Progenitor cell of endocrine pancreas (in vitro differentiated cells): Measurements from ENCODE around the gene CACNA1F. TPM values are rescaled to one million over a fixed set of nuclear protein-coding genes. Genes with fewer than 3 reads are reported as not detected.

Source experiments
- DNase-seq: peaks from one replicate; pipeline ENCODE4 v3.0.0; 2021; ENCODE audit warnings: low spot score; ENCODE audit not compliant: unreplicated experiment
- H3K27ac Mint-ChIP-seq: 2 replicates; pipeline ENCODE4 v1.8.0; 2021; ENCODE audit warnings: mild to moderate bottlenecking, moderate library complexity, mixed read lengths
- H3K27me3 Mint-ChIP-seq: 2 replicates; pipeline ENCODE4 v1.8.0; 2021; ENCODE audit warnings: mixed read lengths
- H3K36me3 Mint-ChIP-seq: 2 replicates; pipeline ENCODE4 v1.8.0; 2022; ENCODE audit warnings: mixed read lengths; ENCODE audit not compliant: insufficient read depth
- H3K4me1 Mint-ChIP-seq: 2 replicates; pipeline ENCODE4 v1.8.0; 2021; ENCODE audit warnings: low read depth, mixed read lengths
- H3K4me3 Mint-ChIP-seq: 2 replicates; pipeline ENCODE4 v1.8.0; 2021; ENCODE audit warnings: low read depth, mild to moderate bottlenecking, moderate library complexity, mixed read lengths
- H3K9me3 Mint-ChIP-seq: 2 replicates; pipeline ENCODE4 v1.8.0; 2021; ENCODE audit warnings: low read depth, mixed read lengths
- total RNA-seq: library from RNA; stranded (reverse); gene quantifications from 2 replicates; pipeline ENCODE4 v1.2.1, GENCODE V29; 2021
- TF ChIP-seq, protein P1 (sequence below): fragments of 200-600 bp; sonication (generic); IDR thresholded peaks from one replicate; pipeline ENCODE4 v1.5.0; 2021; ENCODE audit warnings: antibody characterized with exemption, mild to moderate bottlenecking; ENCODE audit not compliant: unreplicated experiment

Gene CACNA1F
- total RNA-seq, 1 donor from 2014 or later, result 0.19 TPM

DNA sequence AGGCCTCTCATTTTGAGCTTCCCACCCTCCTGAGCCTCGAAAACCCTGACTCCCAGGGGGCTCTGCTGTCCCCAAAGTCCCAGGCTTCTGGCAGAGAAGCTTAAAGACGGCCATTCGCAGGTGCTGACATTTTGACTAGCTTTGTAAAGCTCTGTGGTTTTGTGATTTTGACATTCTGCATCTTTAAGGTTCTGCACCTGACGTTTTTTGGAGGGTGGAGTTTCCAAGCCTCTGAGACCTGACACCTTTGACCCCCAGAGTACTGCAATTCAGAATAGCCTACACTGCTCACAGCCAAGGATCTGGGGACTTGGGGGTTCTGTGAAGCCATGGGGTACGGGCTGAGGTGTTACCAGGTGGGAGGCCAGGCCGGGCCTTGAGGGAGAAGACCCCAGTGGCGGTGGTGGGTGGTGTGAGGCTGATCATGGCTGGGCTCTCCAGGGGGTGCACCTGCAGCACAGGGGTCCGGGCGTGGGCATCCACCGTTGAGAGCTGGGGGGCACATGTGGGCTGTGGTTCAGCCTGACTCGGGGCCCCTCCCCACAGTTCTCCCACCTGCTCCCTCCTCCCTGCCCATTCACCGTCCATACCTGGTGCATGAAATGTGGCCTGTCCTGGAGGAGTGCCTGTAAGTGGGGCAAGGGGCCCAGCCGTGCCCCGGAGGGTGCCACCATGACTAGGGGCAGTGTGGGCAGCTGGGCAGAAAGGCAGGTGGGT, 24.1 kb upstream of the CACNA1F start:
- TF ChIP-seq, protein P1, sequence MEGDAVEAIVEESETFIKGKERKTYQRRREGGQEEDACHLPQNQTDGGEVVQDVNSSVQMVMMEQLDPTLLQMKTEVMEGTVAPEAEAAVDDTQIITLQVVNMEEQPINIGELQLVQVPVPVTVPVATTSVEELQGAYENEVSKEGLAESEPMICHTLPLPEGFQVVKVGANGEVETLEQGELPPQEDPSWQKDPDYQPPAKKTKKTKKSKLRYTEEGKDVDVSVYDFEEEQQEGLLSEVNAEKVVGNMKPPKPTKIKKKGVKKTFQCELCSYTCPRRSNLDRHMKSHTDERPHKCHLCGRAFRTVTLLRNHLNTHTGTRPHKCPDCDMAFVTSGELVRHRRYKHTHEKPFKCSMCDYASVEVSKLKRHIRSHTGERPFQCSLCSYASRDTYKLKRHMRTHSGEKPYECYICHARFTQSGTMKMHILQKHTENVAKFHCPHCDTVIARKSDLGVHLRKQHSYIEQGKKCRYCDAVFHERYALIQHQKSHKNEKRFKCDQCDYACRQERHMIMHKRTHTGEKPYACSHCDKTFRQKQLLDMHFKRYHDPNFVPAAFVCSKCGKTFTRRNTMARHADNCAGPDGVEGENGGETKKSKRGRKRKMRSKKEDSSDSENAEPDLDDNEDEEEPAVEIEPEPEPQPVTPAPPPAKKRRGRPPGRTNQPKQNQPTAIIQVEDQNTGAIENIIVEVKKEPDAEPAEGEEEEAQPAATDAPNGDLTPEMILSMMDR, result no peak
- Mint-ChIP-seq H3K4me1 (no peaks in the 10 kb centered on the region), H3K27me3 (peaks cover 3% of the 10 kb centered on the region), H3K36me3 (peaks cover under 1% of the 10 kb centered on the region), H3K27ac (no peak overlapping the region), H3K9me3 (peaks cover 16% of the 10 kb centered on the region), H3K4me3 (no peak overlapping the region)
- no peak for DNase-seq

DNA sequence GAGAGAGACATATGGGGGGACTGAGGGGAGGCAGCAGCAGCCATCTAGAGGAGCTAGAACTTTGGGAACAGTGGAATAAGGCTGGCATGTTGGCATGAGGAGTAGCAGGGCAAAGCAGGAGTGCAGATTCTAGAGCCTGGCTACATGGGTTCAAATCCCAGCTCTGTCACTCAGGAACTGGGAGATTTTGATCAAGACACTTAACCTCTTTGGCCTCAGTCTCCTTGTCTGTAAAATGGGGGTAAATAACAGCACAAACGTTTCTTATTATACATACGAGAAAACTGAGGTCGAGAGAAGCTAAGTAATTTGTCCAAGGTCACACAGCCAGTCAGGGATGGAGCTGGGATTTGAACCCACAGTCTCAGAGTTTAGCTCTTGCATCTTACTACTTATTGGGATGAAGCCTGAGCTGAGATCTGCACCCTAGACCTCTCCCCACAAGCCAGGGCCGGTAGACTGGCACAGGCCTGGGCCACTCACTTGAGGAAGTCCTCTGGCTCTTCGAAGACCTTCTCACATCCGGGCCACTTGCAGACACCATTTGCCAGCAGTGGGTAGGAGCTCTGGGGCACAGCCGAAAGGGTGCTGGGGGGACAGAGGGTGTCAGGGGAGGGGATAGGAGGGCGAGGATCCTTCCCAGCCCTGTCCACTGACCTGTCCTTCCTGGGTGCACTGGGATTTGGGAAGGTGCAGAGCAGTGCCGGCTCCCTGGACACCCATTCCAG, 23.3 kb upstream of the CACNA1F start:
- H3K36me3 Mint-ChIP-seq, result peaks cover 3% of the 10 kb centered on the region
- no peak overlapping the region for H3K27ac Mint-ChIP-seq
- no peak for DNase-seq

DNA sequence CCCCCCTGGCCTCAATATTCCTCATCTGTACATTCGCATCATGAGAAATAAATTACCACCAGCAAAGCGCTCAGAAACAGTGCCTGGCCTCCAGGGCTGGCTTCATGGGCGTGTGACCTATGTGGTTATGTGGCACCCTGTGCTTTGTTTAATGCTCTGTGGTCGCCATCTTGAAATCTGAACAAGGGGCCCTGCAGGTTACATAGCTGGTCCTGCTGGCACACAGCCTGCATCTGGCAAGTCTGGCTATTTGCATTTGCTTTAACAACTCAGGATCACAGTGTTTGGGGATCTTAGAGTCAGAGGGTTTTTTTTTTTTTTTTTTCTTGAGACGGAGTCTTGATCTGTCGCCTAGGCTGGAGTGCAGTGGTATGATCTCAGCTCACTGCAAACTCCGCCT, 21.5 kb upstream of the CACNA1F start:
- TF ChIP-seq, protein P1, result no peak
- H3K4me1 Mint-ChIP-seq, result no peaks in the 10 kb centered on the region
- peaks cover 15% of the 10 kb centered on the region for H3K9me3 Mint-ChIP-seq
- no peak overlapping the region for H3K27ac Mint-ChIP-seq
- no peak for DNase-seq
- peaks cover 3% of the 10 kb centered on the region for H3K27me3 Mint-ChIP-seq
- no peak overlapping the region for H3K4me3 Mint-ChIP-seq
- peaks cover 3% of the 10 kb centered on the region for H3K36me3 Mint-ChIP-seq

More for the DNA sequence above, 23.3 kb upstream of the CACNA1F start:
- H3K4me3 Mint-ChIP-seq, result no peak overlapping the region
- H3K27me3 Mint-ChIP-seq, result peaks cover 3% of the 10 kb centered on the region
- TF ChIP-seq, protein P1, result no peak
- H3K4me1 Mint-ChIP-seq, result no peaks in the 10 kb centered on the region
- peaks cover 15% of the 10 kb centered on the region for H3K9me3 Mint-ChIP-seq

DNA sequence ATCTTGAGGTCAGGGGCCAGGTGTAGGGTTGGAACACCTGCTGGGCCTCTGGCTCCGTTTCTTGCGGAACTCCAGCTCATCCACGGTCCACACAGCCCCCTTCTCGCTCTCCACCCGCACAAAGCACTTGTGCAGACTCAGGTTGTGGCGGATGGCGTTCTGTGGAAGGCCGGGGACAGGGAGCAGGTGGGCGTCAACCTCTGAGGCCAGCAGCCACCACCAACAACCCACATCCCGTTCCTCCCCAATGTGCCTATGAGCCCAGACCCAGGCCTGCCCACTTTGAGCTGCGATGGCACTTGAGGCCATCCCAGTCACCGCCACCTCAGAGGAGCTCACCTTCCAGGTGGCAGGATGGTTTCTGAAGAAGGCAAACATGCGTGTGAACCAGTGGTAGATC, 18.2 kb upstream of the CACNA1F start:
- Mint-ChIP-seq H3K9me3 (peaks cover 12% of the 10 kb centered on the region), H3K4me3 (no peak overlapping the region), H3K4me1 (no peaks in the 10 kb centered on the region), H3K27me3 (no peaks in the 10 kb centered on the region), H3K36me3 (peaks cover 3% of the 10 kb centered on the region), H3K27ac (no peak overlapping the region)
- DNase-seq, result no peak
- TF ChIP-seq, protein P1, result no peak

DNA sequence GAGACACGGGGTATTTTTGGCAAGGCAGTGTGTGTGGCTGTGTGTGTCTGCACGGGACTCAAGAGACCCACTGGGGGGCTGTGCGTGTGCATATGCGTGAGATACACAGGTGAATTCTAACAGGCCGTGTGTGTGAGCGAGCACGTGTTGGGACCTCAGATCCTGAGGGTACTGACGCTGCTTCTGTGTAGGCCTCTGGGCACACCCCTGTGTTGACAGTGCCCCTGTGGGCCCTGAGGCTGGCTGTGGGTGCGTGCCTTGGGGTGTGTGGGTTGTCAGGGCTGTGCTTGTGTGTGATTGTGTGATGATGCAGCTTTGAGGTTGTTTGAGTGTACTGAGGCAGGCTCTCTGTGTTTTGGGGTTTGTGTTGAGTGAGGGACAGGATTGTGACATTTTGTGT, 17.4 kb upstream of the CACNA1F start:
- peaks cover 3% of the 10 kb centered on the region for H3K36me3 Mint-ChIP-seq
- H3K27me3 Mint-ChIP-seq, result no peaks in the 10 kb centered on the region
- no peak for DNase-seq
- H3K4me3 Mint-ChIP-seq, result no peak overlapping the region
- H3K27ac Mint-ChIP-seq, result no peak overlapping the region
- TF ChIP-seq, protein P1, result no peak
- peaks cover 12% of the 10 kb centered on the region for H3K9me3 Mint-ChIP-seq
- H3K4me1 Mint-ChIP-seq, result no peaks in the 10 kb centered on the region
